ENCODE data around the gene FPGT. TPM values are rescaled to one million over a fixed set of nuclear protein-coding genes. Genes with fewer than 3 reads are reported as not detected.

Gene FPGT
- total and polyA plus RNA-seq, 9 of the 15 experiments (the other 6 are each of a cell fraction or from before 2014, with no cell fraction given), result 11.6 to 24.3 (median 22.5) TPM

DNA sequence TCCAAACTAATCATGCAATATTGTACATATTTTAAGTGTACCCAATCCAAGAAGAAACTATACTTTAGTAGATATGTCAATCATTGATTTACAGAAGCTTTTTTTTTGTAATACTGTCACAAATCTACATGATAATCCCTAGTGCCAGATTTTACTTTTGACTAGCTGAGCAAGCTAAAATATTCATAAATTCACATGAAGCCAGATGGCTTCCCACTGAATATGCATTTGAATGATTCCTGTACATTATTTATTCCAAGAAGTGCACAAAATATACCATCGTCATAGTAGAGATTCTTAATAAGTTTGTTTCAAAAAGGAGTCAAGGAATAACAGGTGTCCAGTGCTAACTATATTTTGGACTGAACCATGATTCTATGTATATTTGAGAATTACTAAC lies 17.2 kb downstream of the FPGT start (continued):
- TF ChIP-seq ZNF551 (CRISPR knock-in tag; IDR thresholded peaks at IDR 0.05) (no peak), CTBP1 (IDR thresholded peaks at IDR 0.05; ENCODE audit: borderline replicate concordance) (no peak), POU5F1 (IDR thresholded peaks at IDR 0.05; ENCODE audit: borderline replicate concordance, low read depth, low read length, partially characterized antibody) (no peak)

DNA sequence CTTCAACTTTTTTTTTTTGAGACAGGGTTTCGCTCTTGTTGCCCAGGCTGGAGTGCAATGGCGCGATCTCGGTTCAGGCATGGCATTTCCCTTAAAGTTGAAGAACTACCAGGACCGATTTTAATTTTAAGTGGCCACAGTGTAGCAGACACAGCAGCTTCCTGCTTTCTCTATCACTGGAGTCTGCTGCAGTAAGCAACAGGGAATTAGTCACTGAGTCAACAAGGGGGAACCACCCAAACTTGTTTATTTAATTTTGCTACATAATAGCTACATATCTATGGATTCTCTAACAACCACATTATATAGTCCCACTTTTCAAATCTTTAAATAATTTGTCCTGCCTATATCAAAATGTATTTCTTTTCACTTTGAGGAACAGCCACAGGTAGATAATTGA lies 24.7 kb downstream of the FPGT start:
- Histone ChIP-seq H3K4me2 (ENCODE audit: insufficient read depth, low read length) (no peak overlapping the region), H3K4me3 (no peak overlapping the region), H3K9ac (ENCODE audit: insufficient read depth in 1 of 2, low read depth in 2 of 2, low read length in 2 of 2) (no peak overlapping the region), H3K27ac (ENCODE audit: extremely low read depth, low read depth, low read length) (no peak overlapping the region), H3K9me3 (replicated peaks; ENCODE audit: control insufficient read depth, insufficient read depth, low read depth, low read length) (no peaks in the 10 kb centered on the region), H3K4me1 (replicated peaks in 1 of 2; ENCODE audit: control insufficient read depth in 2 of 2, insufficient read depth in 2 of 2, low read length in 2 of 2) (no peaks in the 10 kb centered on the region), H3K9me1 (ENCODE audit: control insufficient read depth, insufficient read depth, low read length) (no peaks in the 10 kb centered on the region), H3K79me2 (ENCODE audit: control insufficient read depth, insufficient read depth, low read length) (no peaks in the 10 kb centered on the region), H4K20me1 (replicated peaks; ENCODE audit: control insufficient read depth, insufficient read depth, low read length) (no peaks in the 10 kb centered on the region), H3K36me3 (ENCODE audit: control insufficient read depth, insufficient read depth, low read length) (no peaks in the 10 kb centered on the region), H2AFZ (ENCODE audit: low read depth, low read length) (no peak overlapping the region), H3K27me3 (ENCODE audit: control insufficient read depth in 2 of 2, insufficient read depth in 2 of 2, low read length in 2 of 2) (no peaks in the 10 kb centered on the region)
- WGBS (ENCODE audit: insufficient coverage, low coverage, missing lambda C conversion rate), result 0% methylated on average over 5 of the region's 5 CpGs
- no peak for TF ChIP-seq GTF2A2 (tag; IDR thresholded peaks at IDR 0.05)
- peak; percentile 37 to 57; a peak in 3 of 4 replicates for TF ChIP-seq FOXA3 (CRISPR knock-in tag; conservative IDR thresholded peaks at IDR 0.05 in 1 of 2, IDR thresholded peaks at IDR 0.05 in 1 of 2)
- no peak for DNase-seq (ENCODE audit: extremely low read depth in 1 of 4, low spot score in 3 of 4)
- intact Hi-C loops (cut with micrococcal nuclease), result no loop called here
- no TSS peak for BruUV-seq (replicated peaks)
- ChIA-PET CTCF (ENCODE audit: low intra/inter-chr PET ratio) (no interaction called here), POLR2A (no interaction called here)
- no peak for ATAC-seq
- no peak for FAIRE-seq
- in situ Hi-C loops (cut with MboI), result no loop called here

DNA sequence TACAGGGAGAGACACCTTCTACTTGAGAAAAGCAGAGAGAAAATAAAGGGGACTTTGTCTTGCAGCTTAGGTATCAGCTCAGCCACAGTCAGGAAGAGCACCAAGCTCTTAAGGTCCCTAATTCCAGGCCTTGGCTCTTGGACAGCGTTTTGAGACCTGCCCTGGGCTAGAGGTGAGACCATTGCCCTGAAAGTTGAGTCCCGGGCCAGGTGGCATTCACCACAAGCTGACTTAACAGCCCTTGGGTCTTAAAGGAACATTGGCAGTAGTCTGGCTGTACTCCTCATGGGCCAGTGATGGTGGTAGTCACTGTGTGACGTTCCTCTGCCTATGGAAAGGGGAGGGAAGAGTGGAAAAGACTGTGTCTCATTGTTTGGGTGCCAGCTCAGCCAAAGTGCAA lies 25.4 kb downstream of the FPGT start:
- Histone ChIP-seq H3K4me3 (no peak overlapping the region), H3K9me3 (replicated peaks; ENCODE audit: control insufficient read depth, insufficient read depth, low read depth, low read length) (no peaks in the 10 kb centered on the region), H3K9me1 (ENCODE audit: control insufficient read depth, insufficient read depth, low read length) (no peaks in the 10 kb centered on the region), H3K9ac (ENCODE audit: insufficient read depth in 1 of 2, low read depth in 2 of 2, low read length in 2 of 2) (no peak overlapping the region), H3K4me1 (replicated peaks in 1 of 2; ENCODE audit: control insufficient read depth in 2 of 2, insufficient read depth in 2 of 2, low read length in 2 of 2) (no peaks in the 10 kb centered on the region), H3K4me2 (ENCODE audit: insufficient read depth, low read length) (no peak overlapping the region), H3K27me3 (ENCODE audit: control insufficient read depth in 2 of 2, insufficient read depth in 2 of 2, low read length in 2 of 2) (no peaks in the 10 kb centered on the region), H3K36me3 (ENCODE audit: control insufficient read depth, insufficient read depth, low read length) (no peaks in the 10 kb centered on the region), H3K79me2 (ENCODE audit: control insufficient read depth, insufficient read depth, low read length) (no peaks in the 10 kb centered on the region), H4K20me1 (replicated peaks; ENCODE audit: control insufficient read depth, insufficient read depth, low read length) (no peaks in the 10 kb centered on the region), H2AFZ (ENCODE audit: low read depth, low read length) (no peak overlapping the region), H3K27ac (ENCODE audit: extremely low read depth, low read depth, low read length) (no peak overlapping the region)
- no peak for DNase-seq (ENCODE audit: extremely low read depth in 1 of 4, low spot score in 3 of 4)
- POLR2A ChIA-PET, result no interaction called here
- intact Hi-C loops (cut with micrococcal nuclease) (no loop called here), in situ Hi-C loops (cut with MboI) (no loop called here)
- no peak for ATAC-seq
- WGBS (ENCODE audit: insufficient coverage, low coverage, missing lambda C conversion rate), result 0% methylated on average over 3 of the region's 3 CpGs
- CTCF ChIA-PET (ENCODE audit: low intra/inter-chr PET ratio), result no interaction called here
- FAIRE-seq, result no peak
- BruUV-seq (replicated peaks), result no TSS peak
- TF ChIP-seq NCOA4 (IDR thresholded peaks at IDR 0.05; ENCODE audit: partially characterized antibody) (no peak), ZNF239 (CRISPR knock-in tag; IDR thresholded peaks at IDR 0.05) (no peak), ZKSCAN1 (IDR thresholded peaks at IDR 0.05; ENCODE audit: low read depth, low read length) (no peak), TGIF2 (CRISPR knock-in tag; IDR thresholded peaks at IDR 0.05) (no peak), ILF3 (IDR thresholded peaks at IDR 0.05; ENCODE audit: borderline replicate concordance) (no peak), TAF15 (IDR thresholded peaks at IDR 0.05; ENCODE audit: low read depth, low read length) (no peak), PHF8 (IDR thresholded peaks at IDR 0.05; ENCODE audit: borderline replicate concordance, low read length) (no peak), STAG1 (CRISPR knock-in tag; IDR thresholded peaks at IDR 0.05; ENCODE audit: borderline replicate concordance) (no peak), ZKSCAN8 (CRISPR knock-in tag; IDR thresholded peaks at IDR 0.05) (no peak)
- TF ChIP-seq, protein P1, sequence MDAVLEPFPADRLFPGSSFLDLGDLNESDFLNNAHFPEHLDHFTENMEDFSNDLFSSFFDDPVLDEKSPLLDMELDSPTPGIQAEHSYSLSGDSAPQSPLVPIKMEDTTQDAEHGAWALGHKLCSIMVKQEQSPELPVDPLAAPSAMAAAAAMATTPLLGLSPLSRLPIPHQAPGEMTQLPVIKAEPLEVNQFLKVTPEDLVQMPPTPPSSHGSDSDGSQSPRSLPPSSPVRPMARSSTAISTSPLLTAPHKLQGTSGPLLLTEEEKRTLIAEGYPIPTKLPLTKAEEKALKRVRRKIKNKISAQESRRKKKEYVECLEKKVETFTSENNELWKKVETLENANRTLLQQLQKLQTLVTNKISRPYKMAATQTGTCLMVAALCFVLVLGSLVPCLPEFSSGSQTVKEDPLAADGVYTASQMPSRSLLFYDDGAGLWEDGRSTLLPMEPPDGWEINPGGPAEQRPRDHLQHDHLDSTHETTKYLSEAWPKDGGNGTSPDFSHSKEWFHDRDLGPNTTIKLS (IDR thresholded peaks at IDR 0.05; ENCODE audit: borderline replicate concordance, low read depth), result no peak

Data from K562 (cell line).